Measurements from ENCODE around the gene TMEM18. TPM values are rescaled to one million over a fixed set of nuclear protein-coding genes. Genes with fewer than 3 reads are reported as not detected.
"Not testable (repeated sequence)": the region's sequence is repeated elsewhere in the genome, so short reads cannot be mapped to it uniquely, and the experiment has no call there.

Gene TMEM18
- total RNA-seq, 2 donors from 2014 or later: 32.5 to 33.4 TPM

DNA sequence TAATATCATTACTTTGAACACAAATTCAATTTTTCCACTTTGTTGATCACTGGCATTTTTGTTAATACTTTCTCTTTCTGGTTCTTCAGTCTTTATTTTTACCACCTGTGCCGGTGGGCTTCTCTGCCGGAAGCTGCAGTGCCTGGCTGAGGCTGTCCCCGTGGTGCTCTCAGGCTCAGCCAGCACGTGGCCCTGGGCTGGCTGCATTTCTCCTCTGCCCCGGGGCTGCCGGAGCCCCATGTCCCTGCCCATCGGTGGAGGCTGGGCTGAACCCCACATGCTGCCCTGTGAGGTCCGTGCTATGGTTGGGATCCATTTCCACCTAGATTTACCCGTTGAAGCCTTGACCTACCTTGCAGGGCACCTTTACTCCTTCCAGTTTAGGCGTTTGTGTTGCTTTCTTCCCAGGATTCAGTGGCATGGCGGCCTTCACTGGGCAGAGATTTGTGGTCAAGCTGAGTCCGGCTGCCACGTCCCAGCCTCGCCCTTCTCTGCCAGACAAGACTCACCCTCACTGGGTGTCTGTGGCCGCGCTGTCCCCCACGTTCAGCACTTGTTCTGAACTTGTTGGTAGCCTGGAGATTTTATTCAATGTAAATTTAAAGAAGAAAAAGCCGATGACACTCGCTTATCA, 12.8 kb upstream of the TMEM18 start:
- Mint-ChIP-seq H3K27ac (no peak overlapping the region), H3K4me3 (no peak overlapping the region), H3K27me3 (ENCODE audit: low read depth) (peaks cover 16% of the 10 kb centered on the region), H3K4me1 (ENCODE audit: low read depth) (peaks cover 7% of the 10 kb centered on the region), H3K9me3 (peaks cover 5 to 7% of the 10 kb centered on the region in 2 donors), H3K36me3 (ENCODE audit: insufficient read depth in 2 of 2) (peaks cover 9 to 14% of the 10 kb centered on the region in 2 donors)
- ATAC-seq (replicated peaks in 1 of 2): no peak
- no peak for DNase-seq

DNA sequence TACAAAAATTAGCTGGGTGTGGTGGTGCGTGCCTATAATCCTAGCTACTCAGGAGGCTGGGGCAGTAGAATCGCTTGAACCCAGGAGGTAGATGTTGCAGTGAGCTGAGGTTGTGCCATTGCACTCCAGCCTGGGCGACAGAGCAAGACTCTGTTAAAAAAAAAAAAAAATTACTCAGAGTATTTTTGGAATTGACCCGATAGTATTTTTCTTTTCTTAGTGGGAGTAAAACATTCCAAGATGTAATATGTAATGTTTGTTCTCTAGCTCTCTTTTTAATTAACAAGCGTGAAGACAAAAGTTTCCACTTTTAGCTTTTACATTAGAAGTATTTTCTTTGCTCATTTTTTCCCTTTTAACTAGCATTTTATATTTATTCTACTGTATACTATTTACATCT, 12.0 kb upstream of the TMEM18 start:
- Mint-ChIP-seq H3K4me3 (no peak overlapping the region), H3K27me3 (ENCODE audit: low read depth) (peaks cover 16% of the 10 kb centered on the region), H3K36me3 (ENCODE audit: insufficient read depth in 2 of 2) (peaks cover 14 to 19% of the 10 kb centered on the region in 2 donors), H3K27ac (no peak overlapping the region), H3K4me1 (ENCODE audit: low read depth) (peaks cover 7% of the 10 kb centered on the region), H3K9me3 (peaks cover 9 to 13% of the 10 kb centered on the region in 2 donors)
- no peak for DNase-seq
- ATAC-seq (replicated peaks in 1 of 2): no peak

DNA sequence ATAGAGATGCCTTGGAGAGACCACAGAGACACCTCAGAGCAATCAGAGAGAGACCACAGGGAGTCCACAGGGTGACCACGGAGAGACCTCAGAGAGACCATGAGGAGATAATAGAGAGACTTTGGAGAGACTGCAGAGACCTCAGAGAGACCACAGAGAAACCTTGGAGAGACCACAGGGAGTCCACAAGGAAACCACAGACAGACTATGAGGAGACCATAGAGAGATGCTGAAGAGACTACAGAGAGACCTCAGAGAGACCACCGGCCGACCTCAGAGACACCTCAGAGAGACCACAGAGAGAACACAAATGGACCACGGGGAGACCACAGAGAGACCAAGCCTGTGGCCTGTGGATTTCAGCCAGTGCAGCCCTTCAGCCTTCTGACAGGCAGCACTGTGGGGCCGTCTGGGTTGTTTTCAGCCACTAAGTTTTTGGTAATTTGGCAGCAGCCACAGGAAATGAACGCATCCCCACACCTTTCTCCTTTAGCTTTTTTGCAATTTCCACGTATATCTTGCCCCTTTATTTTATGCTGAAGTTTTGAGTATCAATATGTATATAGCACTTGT, 11.4 kb upstream of the TMEM18 start:
- Mint-ChIP-seq H3K4me3 (no peak overlapping the region), H3K36me3 (ENCODE audit: insufficient read depth in 2 of 2) (peaks cover 14 to 21% of the 10 kb centered on the region in 2 donors), H3K9me3 (peaks cover 9 to 13% of the 10 kb centered on the region in 2 donors), H3K4me1 (ENCODE audit: low read depth) (peaks cover 7% of the 10 kb centered on the region), H3K27ac (no peak overlapping the region), H3K27me3 (ENCODE audit: low read depth) (peaks cover 16% of the 10 kb centered on the region)
- no peak for ATAC-seq (replicated peaks in 1 of 2)
- no peak for DNase-seq

DNA sequence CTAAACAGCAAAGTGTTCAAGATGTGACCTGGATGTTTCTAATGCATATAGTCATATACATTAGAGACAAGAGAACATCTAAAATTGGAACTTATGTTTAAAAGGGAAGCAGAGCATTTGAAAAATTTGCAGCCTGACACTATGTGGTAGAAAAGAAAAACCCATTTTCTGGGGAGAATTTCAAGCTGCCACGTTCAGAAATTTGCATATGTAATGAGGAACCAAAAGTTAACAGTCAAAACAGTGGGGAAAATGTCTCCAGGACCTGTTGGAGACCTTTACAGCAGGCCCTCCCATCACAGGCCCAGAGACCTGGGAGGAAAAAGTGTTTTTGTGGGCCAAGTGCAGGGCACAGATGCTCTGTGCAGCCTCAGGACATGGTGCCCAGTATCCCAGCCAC, 8.2 kb upstream of the TMEM18 start:
- no peak for DNase-seq
- Mint-ChIP-seq H3K9me3 (peaks cover 9 to 13% of the 10 kb centered on the region in 2 donors), H3K36me3 (ENCODE audit: insufficient read depth in 2 of 2) (peaks cover 14 to 25% of the 10 kb centered on the region in 2 donors), H3K4me1 (ENCODE audit: low read depth) (no peaks in the 10 kb centered on the region), H3K27me3 (ENCODE audit: low read depth) (peaks cover 15% of the 10 kb centered on the region), H3K27ac (no peak overlapping the region), H3K4me3 (no peak overlapping the region)
- ATAC-seq (replicated peaks in 1 of 2): no peak

DNA sequence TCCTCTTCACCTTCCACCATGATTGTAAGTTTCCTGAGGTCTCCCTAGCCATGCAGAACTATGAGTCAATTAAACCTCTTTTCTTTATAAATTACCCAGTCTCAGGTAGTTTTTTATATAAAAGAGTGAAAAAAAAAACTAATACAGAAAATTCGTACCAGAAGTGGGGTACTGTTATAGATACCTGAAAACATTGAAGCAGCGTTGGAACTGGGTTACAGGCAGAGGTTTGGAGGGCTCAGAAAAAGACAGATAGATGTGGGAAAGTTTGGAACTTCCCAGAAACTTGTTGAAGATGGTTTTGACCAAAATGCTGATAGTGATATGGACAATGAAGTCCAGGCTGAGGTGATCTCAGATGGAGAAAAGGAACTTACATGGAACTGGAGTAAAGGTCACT, 7.7 kb upstream of the TMEM18 start:
- ATAC-seq (replicated peaks in 1 of 2); DNase-seq; H3K4me3 Mint-ChIP-seq; H3K4me1 Mint-ChIP-seq (ENCODE audit: low read depth); H3K27ac Mint-ChIP-seq: not testable (repeated sequence)
- H3K27me3 Mint-ChIP-seq (ENCODE audit: low read depth): peaks cover 10% of the 10 kb centered on the region
- peaks cover 9 to 13% of the 10 kb centered on the region in 2 donors for H3K9me3 Mint-ChIP-seq
- peaks cover 14 to 25% of the 10 kb centered on the region in 2 donors for H3K36me3 Mint-ChIP-seq (ENCODE audit: insufficient read depth in 2 of 2)

DNA sequence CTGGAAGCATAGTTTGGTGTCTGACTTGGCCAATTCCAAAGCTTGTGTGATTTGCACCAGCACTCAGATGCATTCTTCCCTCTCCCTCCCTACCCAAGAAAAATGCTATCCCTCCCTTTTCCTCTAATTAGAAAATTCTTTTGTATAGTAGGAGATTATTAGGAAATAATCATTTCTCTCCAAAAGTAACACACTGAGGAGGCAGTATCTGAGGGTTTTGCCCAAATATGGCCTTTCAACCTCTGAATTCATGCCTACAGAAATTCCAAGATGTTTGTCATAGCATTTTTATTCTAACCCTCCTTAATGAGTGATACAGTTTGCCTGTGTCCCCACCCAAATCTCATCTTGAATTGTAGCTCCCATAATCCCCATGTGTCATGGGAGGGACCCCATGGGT, 5.0 kb upstream of the TMEM18 start:
- Mint-ChIP-seq H3K9me3 (peaks cover 9 to 13% of the 10 kb centered on the region in 2 donors), H3K36me3 (ENCODE audit: insufficient read depth in 2 of 2) (peaks cover 14 to 27% of the 10 kb centered on the region in 2 donors), H3K4me3 (no peak overlapping the region), H3K27ac (no peak overlapping the region), H3K27me3 (ENCODE audit: low read depth) (no peaks in the 10 kb centered on the region), H3K4me1 (ENCODE audit: low read depth) (peaks cover 14% of the 10 kb centered on the region)
- ATAC-seq (replicated peaks in 1 of 2) (no peak), DNase-seq (no peak)

DNA sequence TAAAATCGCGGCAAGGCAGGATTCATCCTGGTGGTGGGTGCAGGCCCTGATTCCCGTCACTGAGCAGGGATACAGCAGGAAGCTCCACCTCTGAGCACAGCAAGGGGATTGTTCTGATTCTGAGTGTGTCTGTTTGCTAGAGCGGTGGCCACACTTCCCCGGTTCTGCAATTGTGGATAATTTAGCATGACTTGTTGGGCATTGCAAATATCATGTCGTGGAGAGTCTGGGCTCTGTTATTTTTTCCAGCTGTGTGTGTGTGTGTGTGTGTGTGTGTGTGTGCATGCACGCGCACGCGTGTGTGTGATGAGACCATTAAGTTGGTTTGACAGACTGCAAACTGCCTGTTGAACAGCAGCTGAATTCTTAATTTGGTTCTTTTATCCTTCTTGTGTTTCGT, 4.1 kb upstream of the TMEM18 start:
- peaks cover 12 to 22% of the 10 kb centered on the region in 2 donors for H3K36me3 Mint-ChIP-seq (ENCODE audit: insufficient read depth in 2 of 2)
- ATAC-seq (replicated peaks in 1 of 2) (no peak), DNase-seq (no peak)
- no peaks in the 10 kb centered on the region for H3K27me3 Mint-ChIP-seq (ENCODE audit: low read depth)
- peaks cover 19% of the 10 kb centered on the region for H3K4me1 Mint-ChIP-seq (ENCODE audit: low read depth)
- H3K9me3 Mint-ChIP-seq: peaks cover 9 to 11% of the 10 kb centered on the region in 2 donors
- no peak overlapping the region for H3K27ac Mint-ChIP-seq
- H3K4me3 Mint-ChIP-seq: no peak overlapping the region

DNA sequence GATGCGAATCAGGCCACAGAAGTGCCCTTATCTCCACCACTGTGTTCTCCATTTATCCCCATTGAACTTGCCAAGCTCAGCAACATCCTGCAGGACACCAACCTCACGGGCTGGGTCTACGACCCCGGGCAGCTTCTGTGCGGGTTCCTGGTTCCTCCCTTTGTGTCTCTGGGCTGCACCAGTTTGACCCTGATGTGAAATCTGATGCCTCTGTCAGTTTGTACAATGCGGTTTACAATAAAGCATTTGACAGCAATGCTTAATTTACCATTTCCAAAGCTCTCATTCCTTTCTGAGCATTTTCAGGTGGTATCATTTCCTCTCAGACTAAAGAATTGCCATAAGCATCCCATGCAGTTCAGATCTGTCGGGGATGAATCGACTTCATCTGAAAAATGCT, 3.3 kb upstream of the TMEM18 start:
- ATAC-seq (replicated peaks in 1 of 2) (no peak), DNase-seq (no peak)
- H3K4me3 Mint-ChIP-seq: no peak overlapping the region

DNA sequence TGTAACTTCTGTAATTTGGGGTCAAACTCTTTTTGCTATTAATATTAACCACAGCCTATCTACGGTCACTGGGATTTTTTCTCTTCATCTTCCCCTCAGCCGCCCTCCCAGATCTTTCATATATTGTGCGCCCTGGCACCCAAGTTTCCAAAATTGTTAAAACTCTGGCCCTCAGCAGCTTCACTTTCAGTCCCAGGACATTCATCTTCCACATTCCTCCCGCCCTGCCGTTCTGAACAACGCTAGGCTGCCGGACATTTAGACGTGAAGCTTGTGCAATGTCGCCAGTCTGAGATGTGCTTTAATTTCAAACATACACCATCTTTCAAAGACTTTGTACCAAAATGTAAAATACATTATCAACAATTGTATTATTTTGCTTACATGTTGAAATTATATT, 1.8 kb upstream of the TMEM18 start:
- no peaks in the 10 kb centered on the region for H3K27me3 Mint-ChIP-seq (ENCODE audit: low read depth)
- no peaks in the 10 kb centered on the region for H3K9me3 Mint-ChIP-seq
- peaks cover 42% of the 10 kb centered on the region for H3K4me1 Mint-ChIP-seq (ENCODE audit: low read depth)
- peaks cover 0 to 7% of the 10 kb centered on the region in 2 donors for H3K36me3 Mint-ChIP-seq (ENCODE audit: insufficient read depth in 2 of 2)
- peak overlapping the region; percentile 94 for H3K4me3 Mint-ChIP-seq
- no peak overlapping the region for H3K27ac Mint-ChIP-seq
- ATAC-seq (replicated peaks in 1 of 2) (no peak), DNase-seq (no peak)

More for the DNA sequence above, 3.3 kb upstream of the TMEM18 start:
- Mint-ChIP-seq H3K27ac (no peak overlapping the region), H3K4me1 (ENCODE audit: low read depth) (peaks cover 27% of the 10 kb centered on the region), H3K9me3 (peaks cover 9 to 11% of the 10 kb centered on the region in 2 donors), H3K27me3 (ENCODE audit: low read depth) (no peaks in the 10 kb centered on the region), H3K36me3 (ENCODE audit: insufficient read depth in 2 of 2) (peaks cover 10 to 18% of the 10 kb centered on the region in 2 donors)

DNA sequence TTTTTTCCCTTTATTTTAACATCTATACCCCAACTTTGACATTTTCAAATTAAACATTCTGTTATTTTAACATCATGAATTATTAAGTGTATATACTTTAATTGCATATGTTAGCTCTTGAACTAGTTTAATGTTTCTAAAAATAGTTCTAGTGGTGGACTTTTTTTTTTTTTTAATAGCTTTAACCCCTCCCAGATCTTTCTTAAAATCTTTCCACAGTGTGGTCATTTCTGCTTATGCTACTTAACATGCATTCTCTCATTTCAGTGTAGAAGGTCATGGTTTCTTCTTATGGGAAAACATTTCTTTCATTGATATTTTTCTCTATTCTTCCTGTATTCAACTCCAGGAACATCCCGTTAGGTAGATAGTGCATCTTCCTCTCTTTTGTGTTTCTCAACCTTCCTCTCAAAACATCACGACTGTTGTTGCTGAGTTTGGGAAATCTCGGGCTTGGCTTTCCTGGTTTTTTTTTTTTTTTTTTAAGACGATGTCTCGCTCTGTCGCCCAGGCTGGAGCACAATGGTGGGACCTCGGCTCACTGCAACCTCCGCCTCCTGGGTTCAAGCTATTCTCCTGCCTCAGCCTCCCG, 849 bp upstream of the TMEM18 start:
- Mint-ChIP-seq H3K4me1 (ENCODE audit: low read depth) (peaks cover 50% of the 10 kb centered on the region), H3K27me3 (ENCODE audit: low read depth) (no peaks in the 10 kb centered on the region), H3K27ac (peak overlapping the region; percentile 92), H3K4me3 (peak overlapping the region; percentile 94), H3K9me3 (no peaks in the 10 kb centered on the region), H3K36me3 (ENCODE audit: insufficient read depth in 2 of 2) (peaks cover 0 to 6% of the 10 kb centered on the region in 2 donors)
- no peak for DNase-seq
- no peak for ATAC-seq (replicated peaks in 1 of 2)

DNA sequence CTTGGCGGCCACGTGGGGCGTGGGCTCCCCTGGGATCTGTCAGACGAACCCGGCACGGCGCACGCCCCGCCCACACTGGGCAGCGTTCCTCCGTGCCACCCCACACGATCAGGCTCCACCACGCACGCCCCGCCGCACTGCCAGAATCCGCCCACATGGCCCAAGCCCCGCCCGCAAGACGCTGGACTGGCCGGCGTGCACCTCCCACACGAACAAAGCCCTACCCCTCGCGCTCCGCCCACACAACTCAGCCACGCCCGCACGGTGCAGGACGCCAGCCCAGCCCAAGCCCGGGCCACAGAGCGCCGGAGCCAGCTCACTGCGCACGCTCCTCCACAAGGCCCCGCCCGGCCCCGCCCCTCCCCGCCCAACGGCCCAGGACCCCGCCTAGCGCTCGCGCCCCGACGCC, 555 bp downstream of the TMEM18 start:
- Mint-ChIP-seq H3K9me3 (no peaks in the 10 kb centered on the region), H3K4me1 (ENCODE audit: low read depth) (peaks cover 53% of the 10 kb centered on the region), H3K27ac (peak overlapping the region; percentile 91), H3K27me3 (ENCODE audit: low read depth) (no peaks in the 10 kb centered on the region), H3K36me3 (ENCODE audit: insufficient read depth in 2 of 2) (peaks cover 0 to 4% of the 10 kb centered on the region in 2 donors), H3K4me3 (peak overlapping the region; percentile 96 to 98)
- ATAC-seq (replicated peaks in 1 of 2) (peak; percentile 78 to 80), DNase-seq (peak; percentile 96 to 98)

DNA sequence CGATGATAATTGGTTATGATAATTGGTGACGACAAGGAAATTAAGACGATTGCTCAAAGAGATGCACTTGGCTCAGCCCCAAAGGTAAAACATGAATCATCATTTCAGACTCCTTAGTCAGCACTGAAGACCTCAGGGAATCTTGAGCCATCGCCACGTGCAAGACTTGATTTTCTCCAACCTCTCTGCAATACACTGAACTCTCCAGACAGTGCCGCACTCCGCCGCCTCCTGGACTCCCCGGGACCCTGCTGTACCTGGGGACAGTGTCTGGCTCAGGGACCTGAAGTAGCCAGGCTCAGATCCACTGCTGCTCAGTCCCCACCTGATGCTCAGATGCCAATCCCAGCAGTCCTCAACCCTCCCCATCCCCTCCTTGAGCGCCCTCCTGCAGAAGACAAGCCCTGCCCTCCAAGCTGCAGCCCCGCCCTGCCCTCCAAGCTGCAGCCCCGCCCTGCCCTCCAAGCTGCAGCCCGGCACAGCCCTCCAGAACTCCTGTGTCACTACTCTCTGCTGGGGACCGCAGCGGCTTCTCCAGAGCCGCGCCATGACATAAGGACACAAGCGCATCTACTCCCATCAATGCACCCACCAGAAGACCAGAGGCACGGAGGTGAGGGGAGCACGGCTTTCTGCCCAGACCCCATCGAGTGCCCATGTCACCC, 1.1 kb downstream of the TMEM18 start:
- no peaks in the 10 kb centered on the region for H3K9me3 Mint-ChIP-seq

DNA sequence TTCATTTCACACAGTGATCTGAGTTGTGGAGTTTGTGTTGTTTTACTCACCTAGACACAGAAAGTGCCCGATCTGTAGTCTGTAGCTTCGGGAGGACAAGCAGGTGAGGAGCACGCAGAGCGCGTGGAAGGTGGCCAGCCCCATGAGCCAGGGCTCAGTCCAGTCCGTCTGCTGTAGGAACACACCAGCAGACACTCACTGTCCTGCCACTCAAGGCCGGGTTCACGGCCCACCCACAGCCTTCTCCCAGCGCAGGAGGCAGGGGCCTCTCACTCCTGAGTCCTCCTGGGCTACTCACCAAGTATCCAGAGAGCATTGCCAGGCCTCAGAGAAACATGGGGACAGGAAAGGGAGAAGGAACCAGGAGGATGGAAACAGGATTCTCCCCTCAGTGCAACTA, 1.7 kb downstream of the TMEM18 start:
- no peaks in the 10 kb centered on the region for H3K27me3 Mint-ChIP-seq (ENCODE audit: low read depth)

More for the DNA sequence above, 1.1 kb downstream of the TMEM18 start:
- Mint-ChIP-seq H3K4me3 (peak overlapping the region; percentile 96 to 98), H3K27me3 (ENCODE audit: low read depth) (no peaks in the 10 kb centered on the region), H3K27ac (peak overlapping the region; percentile 91), H3K36me3 (ENCODE audit: insufficient read depth in 2 of 2) (peaks cover 0 to 3% of the 10 kb centered on the region in 2 donors), H3K4me1 (ENCODE audit: low read depth) (peaks cover 53% of the 10 kb centered on the region)
- ATAC-seq (replicated peaks in 1 of 2) (peak; percentile 22 to 44), DNase-seq (peak; percentile 57 to 60)

More for the DNA sequence above, 1.7 kb downstream of the TMEM18 start:
- Mint-ChIP-seq H3K4me1 (ENCODE audit: low read depth) (peaks cover 53% of the 10 kb centered on the region), H3K27ac (no peak overlapping the region), H3K9me3 (no peaks in the 10 kb centered on the region), H3K4me3 (peak overlapping the region; percentile 96 to 98), H3K36me3 (ENCODE audit: insufficient read depth in 2 of 2) (peaks cover under 1 to 3% of the 10 kb centered on the region in 2 donors)
- DNase-seq (no peak), ATAC-seq (replicated peaks in 1 of 2) (no peak)

Data from activated T-cell treated with anti-CD3 and anti-CD28 coated beads, Interleukin-2, amount 50 U/mL, for 72 hours (primary cell).